GM18907 (cell line): ENCODE data around the gene GLYR1.
"Not testable (repeated sequence)": the region's sequence is repeated elsewhere in the genome, so short reads cannot be mapped to it uniquely, and the experiment has no call there.

Source experiments
- ATAC-seq: cut with Tn5 transposase; IDR thresholded peaks from one replicate; pipeline ENCODE4 v1.9.1; 2021; ENCODE audit warnings: mild to moderate bottlenecking, moderate library complexity; ENCODE audit not compliant: unreplicated experiment

Gene GLYR1

DNA sequence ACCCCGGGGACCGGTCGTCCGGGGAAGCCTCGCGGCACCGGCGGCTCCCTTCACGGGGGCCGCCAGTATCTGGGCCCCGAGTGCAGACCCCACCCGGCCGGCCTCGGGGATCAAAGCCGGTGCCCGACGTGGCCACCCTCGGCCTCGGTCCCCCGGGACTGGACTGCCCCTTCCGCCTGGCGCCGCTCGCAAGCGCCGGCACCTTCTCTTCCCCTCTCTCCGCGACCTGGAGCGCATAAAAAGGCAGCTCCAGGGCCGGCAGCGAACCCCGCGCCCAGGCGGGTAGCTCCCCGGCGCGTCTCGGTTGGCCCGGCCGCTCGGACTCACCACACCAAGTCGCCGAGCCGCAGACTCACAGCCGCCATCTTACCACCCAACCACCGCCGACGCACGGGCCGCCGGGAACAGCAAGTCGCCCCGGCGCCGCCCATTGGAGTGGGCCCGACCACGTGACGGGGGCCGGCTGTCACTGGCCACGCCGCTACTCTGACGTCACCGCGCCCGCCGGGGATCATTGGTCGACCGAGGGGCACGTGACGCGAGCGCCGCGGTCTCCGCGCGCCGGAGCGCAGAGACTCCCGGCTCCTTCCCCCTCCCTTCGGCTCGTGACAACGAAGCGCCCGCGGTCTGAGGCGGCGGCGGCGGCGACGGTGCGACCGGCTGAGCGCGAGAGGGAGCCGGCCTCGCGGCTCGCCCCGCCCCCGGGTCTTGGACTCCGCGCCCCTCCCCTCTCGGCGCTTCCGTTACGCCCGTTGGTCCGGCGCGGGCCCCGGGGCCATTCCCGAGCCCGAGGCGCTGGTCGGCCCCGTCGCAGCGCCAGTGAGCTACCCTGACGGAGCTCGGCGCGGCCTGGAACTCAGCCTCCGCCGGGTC is at the start of gene GLYR1, which contains the start of gene UBN1:
Gene GLYR1, minus strand, starts transcription at position 388 of the 873 bp plus-strand sequence. Its CDS starts 23 bp downstream, at position 365.
Gene UBN1, plus strand, starts transcription at position 581 of the 873 bp plus-strand sequence. CDS start 5,437 bp downstream, outside the sequence.
- peak; percentile 90 for ATAC-seq

DNA sequence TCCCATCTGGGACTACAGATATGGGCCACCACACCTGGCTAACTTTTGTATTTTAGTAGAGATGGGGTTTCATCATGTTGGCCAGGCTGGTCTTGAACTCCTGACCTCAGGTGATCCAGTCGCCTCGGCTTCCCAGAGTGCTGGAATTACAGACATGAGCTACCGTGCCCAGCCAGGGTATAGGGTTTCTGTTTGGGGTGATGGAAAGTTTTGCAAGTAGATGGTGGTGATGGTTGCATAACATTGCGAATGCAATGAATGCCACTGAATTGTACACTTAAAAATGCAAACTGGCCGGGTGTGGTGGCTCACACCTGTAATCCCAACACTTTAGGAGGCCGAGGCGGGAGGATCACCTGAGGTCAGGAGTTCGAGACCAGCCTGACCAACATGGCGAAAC is 49.7 kb upstream of the GLYR1 start:
- ATAC-seq, result not testable (repeated sequence)

GRCh38 chr16:4895366-4895765 is 48.3 kb upstream of the GLYR1 start:
- no peak for ATAC-seq

GRCh38 chr16:4894276-4895150 is 47.4 kb upstream of the GLYR1 start:
- ATAC-seq, result no peak

DNA sequence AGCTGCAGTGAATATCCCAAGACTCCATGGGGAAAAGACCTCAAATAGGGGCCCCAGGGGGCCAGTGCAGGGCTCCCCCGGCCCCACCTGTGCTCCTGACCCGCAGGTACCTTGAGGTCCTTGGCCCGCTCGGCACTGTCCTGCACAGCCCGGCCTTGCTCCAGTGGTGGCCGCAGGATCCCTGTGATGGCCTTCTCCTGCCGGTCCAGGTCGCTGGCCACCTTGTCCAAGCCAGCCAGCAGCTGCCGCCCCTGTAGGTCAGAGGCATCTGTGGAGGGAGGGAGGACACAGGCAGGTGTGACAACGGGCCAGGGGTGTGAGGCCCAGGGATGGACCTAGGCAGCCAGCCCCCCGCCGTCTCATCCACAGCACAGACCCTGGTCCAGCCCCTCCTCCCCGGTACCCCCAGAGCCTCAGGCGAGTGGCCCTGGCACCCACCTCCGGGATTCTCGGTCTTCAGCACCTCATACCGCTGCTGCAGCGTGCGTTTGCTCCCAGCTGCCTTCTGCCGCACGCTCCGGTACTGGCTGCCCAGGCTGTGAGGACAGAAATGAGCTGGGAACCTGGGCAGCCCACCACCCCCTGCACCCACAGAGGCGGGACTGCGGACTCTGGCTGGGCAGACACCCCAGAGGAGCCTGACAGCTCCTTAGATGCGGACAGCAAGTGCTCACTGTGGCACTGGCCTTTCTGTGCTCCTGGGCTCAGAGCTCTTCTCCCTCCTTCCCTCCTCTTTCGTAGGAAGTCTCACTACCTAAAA is 46.2 kb upstream of the GLYR1 start:
- no peak for ATAC-seq

DNA sequence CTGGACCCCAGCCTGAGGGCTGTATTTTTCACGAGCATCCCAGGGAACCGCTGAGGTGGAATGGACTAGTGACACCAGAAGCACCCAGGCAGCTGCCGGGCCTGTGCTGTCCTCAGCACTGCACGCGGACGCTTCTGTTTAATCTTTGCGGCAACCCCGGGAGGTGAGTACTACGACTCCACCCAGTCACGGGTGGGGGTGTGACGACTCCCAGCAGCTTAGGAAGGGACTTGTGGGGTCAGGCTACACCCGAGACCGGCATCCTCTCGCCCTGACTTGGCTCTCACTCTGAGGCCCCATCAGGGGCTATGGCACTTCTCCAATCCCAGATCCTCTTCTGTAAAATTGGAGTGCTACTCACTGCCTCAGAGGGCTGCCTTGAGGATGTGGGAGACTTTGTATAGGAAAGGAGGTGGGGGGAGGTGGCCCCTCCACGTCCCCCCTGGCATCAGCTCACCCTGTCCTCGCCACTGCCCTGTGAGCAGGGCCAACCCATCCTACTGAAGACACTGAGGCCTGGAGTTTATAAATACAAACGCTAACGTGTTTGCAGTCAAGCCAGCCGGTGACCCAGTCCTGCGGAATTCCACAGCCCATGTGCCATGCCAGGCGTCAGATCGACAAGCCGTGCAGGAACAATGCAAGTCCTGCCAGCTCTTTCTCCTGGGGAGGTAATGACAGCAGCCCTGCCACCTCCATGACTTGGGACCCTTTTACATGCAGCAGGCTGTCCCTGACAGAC is 45.4 kb upstream of the GLYR1 start:
- no peak for ATAC-seq

GRCh38 chr16:4891886-4892216 is 44.8 kb upstream of the GLYR1 start:
- no peak for ATAC-seq

DNA sequence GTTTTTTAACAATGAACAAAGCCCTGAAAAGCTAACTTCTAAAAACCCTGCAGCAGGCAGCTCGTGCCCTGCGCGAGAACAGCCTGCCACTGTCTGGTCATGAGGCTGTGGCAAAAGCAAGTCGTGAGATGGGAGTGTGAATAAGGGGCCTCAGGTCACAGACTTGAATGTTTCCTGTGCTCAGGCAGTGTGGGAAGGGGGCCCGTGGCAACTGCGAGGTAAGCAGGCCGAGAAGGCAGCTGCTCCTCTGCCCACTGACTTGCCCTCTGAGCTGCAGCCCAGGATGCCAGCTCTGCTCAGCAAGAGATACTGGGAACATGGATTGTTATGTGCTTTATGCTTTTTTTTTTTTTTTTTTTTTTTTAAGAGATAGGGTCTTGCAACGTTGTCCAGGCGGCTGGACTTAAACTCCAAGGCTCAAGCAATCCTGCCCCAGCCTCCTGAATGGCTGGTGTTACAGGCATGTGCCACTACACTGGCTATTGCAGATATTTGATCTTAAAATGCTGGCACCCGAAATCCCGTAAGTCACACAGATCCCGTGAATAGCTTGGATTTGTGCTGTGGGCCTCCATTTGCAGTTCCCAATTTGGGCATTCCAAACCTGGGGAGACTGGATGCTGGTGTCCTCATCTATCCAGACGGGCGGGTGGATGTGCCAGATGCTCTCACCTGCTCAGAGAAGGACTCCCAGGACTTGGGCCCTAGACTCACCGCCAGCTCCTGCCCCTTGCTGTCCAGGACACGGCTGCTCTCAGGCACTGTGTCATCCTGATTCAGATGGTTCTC is 44.2 kb upstream of the GLYR1 start:
- no peak for ATAC-seq

GRCh38 chr16:4890686-4891085 is 43.6 kb upstream of the GLYR1 start:
- no peak for ATAC-seq

DNA sequence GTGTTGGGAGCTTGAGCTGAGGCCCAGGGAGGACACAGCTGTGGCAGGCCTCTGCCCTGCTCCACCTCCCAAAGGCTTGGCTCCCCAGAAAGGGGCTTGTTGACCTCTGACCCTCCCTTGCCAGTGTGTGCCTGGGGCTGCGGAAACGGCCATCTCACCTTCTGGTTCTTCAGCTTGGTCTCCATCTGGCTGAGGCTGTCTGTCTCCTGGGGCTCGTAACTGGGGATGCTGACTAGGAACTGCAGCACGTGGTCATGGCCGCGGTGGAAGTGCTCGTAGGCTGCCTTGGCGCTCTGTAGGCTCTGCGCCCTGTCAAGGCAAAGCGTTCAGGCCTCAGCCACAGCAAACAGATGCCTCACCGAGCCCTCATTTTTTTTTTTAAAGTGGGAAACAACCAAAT is 42.9 kb upstream of the GLYR1 start:
- ATAC-seq, result no peak

DNA sequence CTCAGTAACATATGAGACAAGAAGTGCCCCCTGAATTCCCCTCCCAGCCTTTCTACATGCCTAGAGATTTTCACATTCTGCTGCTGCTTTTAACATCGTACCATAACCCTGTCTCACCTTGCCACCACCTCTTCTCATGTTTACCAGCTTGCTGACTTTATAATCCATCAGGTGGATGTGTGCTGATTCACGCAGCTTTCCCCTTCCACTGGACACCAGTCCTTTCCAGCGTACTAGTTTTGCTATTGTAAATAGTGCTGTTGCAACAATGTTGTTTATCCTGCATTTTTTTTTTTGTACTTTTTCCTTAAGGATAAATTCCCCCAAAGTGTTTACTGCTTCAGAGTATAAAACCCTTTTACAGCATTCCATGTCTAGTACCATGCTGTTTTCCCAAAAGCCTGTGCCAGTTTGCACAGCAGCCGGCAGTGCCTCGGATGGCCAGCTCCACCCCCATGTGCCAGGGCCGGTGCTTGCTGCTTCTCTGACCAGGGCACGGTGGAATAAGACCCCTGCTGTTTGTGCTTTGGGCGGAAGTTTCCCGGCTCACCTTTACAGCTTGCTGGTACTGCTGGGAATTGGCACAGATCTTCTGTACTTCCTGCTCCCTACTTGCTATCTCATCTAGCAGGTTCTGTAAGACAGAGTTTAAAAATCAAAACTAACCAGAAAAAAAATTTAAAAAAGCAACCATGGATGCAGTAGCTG is 41.5 kb upstream of the GLYR1 start:
- ATAC-seq, result no peak

- ATAC-seq, result no peak
Observed at GRCh38 chr16:4886151-4886550, 39.1 kb upstream of the GLYR1 start.

GRCh38 chr16:4884972-4885874 is 38.1 kb upstream of the GLYR1 start:
- no peak for ATAC-seq

DNA sequence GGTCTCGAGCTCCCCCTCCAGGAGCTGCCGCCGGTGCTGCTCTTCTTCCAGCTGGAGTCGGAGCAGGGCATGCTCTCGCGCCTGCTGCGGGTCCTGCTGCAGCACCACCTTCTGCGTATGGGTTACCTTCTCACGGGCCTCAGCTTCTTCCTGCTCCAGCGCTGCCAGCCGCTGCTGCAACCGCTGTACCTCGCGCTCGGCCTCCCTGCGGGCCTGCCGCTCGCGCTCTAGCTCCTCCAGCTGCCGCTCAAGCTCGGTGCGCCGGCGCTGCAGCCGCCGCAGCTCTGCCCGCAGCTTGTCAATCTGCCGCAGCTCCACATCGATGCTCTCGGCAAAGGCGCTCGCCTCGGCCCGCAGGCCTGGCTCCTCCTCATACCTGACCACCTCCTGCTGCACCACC is 37.1 kb upstream of the GLYR1 start:
- ATAC-seq, result no peak

- no peak for ATAC-seq
Observed at GRCh38 chr16:4883501-4883900, 36.4 kb upstream of the GLYR1 start.

- ATAC-seq, result no peak
Observed at GRCh38 chr16:4882633-4883285, 35.7 kb upstream of the GLYR1 start.

DNA sequence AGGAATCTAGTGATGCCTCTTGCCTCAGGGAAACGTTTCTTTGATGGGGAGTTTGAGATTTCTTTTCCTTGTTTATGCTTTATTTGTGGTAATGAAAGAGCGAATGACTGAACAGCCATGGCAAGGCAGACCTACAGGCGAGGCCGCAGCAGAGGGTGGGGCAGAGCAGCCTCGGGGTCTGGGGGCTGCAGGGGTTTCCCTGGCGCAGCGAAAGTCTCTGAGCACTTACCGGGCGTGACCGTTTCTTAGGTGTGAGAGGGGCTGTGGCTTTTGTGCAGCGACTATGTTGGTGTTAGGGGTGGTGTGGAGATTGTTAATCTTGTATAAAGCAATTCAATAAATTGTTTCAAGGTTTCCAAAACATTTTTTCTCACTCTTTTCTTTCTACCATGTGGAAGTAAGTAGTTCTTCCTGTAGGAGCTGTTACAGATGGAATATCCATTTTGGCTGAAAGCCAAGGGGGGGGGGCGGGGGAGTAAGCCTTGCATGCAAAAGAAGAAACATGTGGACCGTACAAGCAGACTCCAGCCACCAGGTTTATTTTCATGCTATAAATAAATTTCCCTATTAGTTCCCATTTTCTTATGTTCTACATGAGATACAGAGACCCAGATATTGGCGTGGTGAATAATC is 35.0 kb upstream of the GLYR1 start:
- ATAC-seq, result no peak
